HFFc6 (cell line): ENCODE results near the gene VIPR2. TPM values are rescaled to one million over a fixed set of nuclear protein-coding genes. Genes with fewer than 3 reads are reported as not detected.

Experiments used
- DNase-seq: peaks from one replicate; pipeline ENCODE4 v3.0.0-alpha.2; 2018
- H3K27ac Mint-ChIP-seq: 2 replicates; pipeline ENCODE4 v1.8.0; 2020; ENCODE audit warnings: mild to moderate bottlenecking, mixed read lengths
- H3K27me3 Mint-ChIP-seq: 2 replicates; pipeline ENCODE4 v1.8.0; 2021; ENCODE audit warnings: mild to moderate bottlenecking, moderate library complexity, mixed read lengths; ENCODE audit not compliant: insufficient read depth
- H3K36me3 Mint-ChIP-seq: 2 replicates; pipeline ENCODE4 v1.8.0; 2021; ENCODE audit warnings: low read depth, mixed read lengths
- H3K4me1 Mint-ChIP-seq: 2 replicates; pipeline ENCODE4 v1.8.0; 2020; ENCODE audit warnings: low read depth, mixed read lengths
- H3K4me3 Mint-ChIP-seq: 2 replicates; pipeline ENCODE4 v1.8.0; 2020; ENCODE audit warnings: mild to moderate bottlenecking, moderate library complexity, mixed read lengths
- H3K9me3 Mint-ChIP-seq: 2 replicates; pipeline ENCODE4 v1.8.0; 2020; ENCODE audit warnings: mild to moderate bottlenecking, mixed read lengths
- CTCF ChIP-seq: fragments of 200-600 bp; sonication (generic); IDR thresholded peaks from 2 replicates; pipeline ENCODE4 v1.5.0; 2021; ENCODE audit warnings: antibody characterized with exemption, mild to moderate bottlenecking
- total RNA-seq, 6 experiments: library from RNA; stranded (reverse); fragmentation: NEBNext Ultra II Directional; extraction: Animal tissue kit (Norgen Biotek cat#: 25700); gene quantifications; 2 replicates in 1 of 6; 3 replicates in 5 of 6; pipeline ENCODE4 v1.2.3, GENCODE V29; 2021

The VIPR2 gene
- total RNA-seq, 6 experiments from 2014 or later = not detected

DNA sequence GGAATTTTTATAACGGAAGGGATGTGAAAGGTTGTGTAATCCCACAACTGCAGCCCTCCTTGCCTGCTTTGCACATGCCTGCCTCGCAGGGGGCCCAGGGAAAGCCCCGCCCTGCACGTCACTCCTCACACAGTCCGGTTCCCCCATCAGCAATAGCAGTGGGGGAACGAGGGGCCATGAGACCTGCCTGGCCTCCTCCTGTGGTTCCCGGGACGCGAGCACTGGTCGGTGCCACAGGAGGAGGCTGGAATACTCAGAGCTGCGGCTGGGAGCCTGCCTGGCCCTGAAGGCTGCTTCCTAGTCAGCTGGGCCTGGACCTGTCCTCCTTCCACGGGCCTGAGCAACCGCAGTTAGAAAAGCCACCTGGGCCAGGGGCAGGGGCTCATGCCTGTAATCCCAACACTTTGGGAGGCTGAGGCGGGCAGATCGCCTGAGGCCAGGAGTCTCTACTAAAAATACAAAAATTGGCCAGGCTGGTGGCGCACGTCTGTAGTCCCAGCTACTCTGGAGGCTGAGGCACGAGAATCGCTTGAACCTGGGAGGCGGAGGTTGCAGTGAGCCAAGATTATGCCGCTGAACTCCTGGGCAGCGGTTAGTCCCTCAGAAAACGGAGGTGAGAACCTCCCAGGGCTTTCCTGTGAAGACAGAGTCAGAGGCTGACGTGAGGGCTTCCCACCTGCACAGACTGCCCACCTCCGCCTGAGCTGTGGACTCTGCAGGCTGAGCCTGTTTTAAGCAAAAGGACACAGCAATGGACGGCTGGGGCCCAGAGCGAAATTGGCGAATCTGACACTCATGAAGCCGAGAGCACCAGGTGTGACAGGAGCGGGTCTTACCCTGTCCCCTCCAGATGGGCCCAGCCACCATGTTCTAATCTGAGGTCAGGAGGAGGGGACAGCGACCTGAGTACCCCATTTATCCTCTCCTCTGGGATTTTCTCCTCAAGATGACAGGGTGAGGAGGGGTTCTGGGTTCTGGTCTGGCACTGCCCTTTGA, 52.9 kb downstream of the VIPR2 start:
- DNase-seq = no peak
- Mint-ChIP-seq H3K4me3 (no peak overlapping the region), H3K4me1 (no peaks in the 10 kb centered on the region), H3K27me3 (no peaks in the 10 kb centered on the region; the same call in 1 of the 2 replicates), H3K27ac (no peak overlapping the region), H3K36me3 (0 out of 2 replicates have a peak, but pooled peaks cover 4% of the 10 kb centered on the region), H3K9me3 (peaks cover 47% of the 10 kb centered on the region)
- TF ChIP-seq CTCF = no peak

- H3K27me3 Mint-ChIP-seq = no peaks in the 10 kb centered on the region; the same call in 1 of the 2 replicates
- no peak for TF ChIP-seq CTCF
- H3K4me1 Mint-ChIP-seq = no peaks in the 10 kb centered on the region
- H3K4me3 Mint-ChIP-seq = no peak overlapping the region
- peaks cover 49% of the 10 kb centered on the region for H3K9me3 Mint-ChIP-seq
- no peak for DNase-seq
- H3K27ac Mint-ChIP-seq = no peak overlapping the region
- H3K36me3 Mint-ChIP-seq = 0 out of 2 replicates have a peak, but pooled peaks cover 4% of the 10 kb centered on the region
These were observed 53.6 kb downstream of the VIPR2 start for GRCh38 chr7:159091041-159091440.

DNA sequence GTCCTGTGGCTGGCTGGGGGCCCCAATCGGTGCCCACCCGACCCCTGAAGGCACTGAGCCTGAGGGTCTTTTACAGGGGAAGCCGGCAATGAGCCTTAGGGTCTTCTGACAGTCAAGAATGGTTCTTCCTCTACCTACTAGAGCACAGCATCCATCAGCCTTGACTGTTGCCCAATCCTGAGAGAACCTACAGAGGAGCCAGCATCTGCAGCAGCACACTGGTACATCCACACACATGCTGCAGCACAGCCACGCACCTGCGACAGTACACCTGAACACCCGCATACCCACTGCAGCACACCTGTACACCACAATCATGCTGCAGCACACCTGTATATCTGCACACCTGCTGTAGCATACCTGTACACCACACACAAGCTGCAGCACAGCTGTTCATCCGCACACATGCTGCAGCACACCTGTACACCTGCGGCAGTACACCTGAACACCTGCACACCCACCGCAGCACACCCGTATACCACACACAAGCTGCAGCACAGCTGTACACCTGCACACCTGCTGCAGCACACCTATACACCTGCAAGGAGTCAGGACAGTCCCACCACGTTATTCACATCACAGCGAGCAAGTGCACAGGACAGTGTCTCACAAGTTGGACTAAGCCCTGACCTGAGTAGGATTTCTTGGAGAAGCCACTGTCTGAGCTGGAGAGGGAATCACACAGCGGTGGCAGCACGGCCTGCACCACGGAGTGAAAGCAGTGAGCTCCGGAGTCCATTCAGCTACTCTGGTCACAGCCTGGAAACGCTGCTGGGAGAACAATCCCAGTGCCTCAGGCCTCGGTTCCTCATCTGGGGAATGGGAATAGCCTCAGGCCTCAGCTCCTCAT, 56.4 kb downstream of the VIPR2 start:
- H3K4me1 Mint-ChIP-seq = no peaks in the 10 kb centered on the region
- H3K27me3 Mint-ChIP-seq = peaks cover 2% of the 10 kb centered on the region; the same call in 1 of the 2 replicates
- no peak for DNase-seq
- peaks cover 36% of the 10 kb centered on the region for H3K9me3 Mint-ChIP-seq
- no peak overlapping the region for H3K27ac Mint-ChIP-seq
- no peak for TF ChIP-seq CTCF
- 0 out of 2 replicates have a peak, but pooled peaks cover 4% of the 10 kb centered on the region for H3K36me3 Mint-ChIP-seq
- H3K4me3 Mint-ChIP-seq = no peak overlapping the region

DNA sequence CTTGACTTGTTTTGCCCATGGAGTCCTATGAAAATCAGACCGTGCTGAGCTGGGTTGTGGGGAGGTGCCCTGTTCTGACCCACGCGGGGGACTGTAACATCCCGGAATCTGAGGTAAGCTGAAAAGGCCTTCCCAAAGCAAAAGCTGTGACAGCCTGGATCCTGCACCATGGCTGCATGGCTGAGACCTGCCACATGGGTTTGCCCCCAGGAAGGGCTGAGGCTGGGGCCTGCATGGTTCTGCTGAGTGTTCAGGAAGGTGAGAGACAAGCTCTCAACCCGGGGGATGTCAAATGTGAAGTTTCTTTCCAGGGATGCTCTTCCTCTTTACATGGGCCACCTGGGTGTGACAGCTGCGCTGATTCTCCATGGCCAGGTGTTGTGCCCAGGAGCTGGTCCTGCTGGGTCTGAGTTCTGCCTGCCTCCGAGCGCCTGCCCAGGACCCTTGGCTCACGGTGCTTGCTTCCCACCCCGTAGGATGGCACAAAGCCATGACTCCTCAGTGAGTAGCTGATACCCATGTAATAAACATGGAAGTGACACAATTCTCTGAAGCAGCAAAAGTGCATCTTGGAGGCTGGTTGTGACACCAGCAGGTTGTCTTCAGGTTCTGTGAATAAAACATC, 58.3 kb downstream of the VIPR2 start:
- Mint-ChIP-seq H3K9me3 (peaks cover 37% of the 10 kb centered on the region), H3K27ac (no peak overlapping the region)
- no peak for TF ChIP-seq CTCF

More for the DNA sequence above, 58.3 kb downstream of the VIPR2 start:
- peaks cover 2% of the 10 kb centered on the region; the same call in 1 of the 2 replicates for H3K27me3 Mint-ChIP-seq
- H3K4me3 Mint-ChIP-seq = no peak overlapping the region
- no peak for DNase-seq
- no peaks in the 10 kb centered on the region for H3K4me1 Mint-ChIP-seq
- H3K36me3 Mint-ChIP-seq = 0 out of 2 replicates have a peak, but pooled peaks cover 4% of the 10 kb centered on the region
